Activated naive CD8-positive, alpha-beta T cell treated with anti-CD3 and anti-CD28 coated beads, Interleukin-2, amount 10 ng/mL, durations not matched to agents 7 days and 5 days (primary cell): ENCODE data around the gene MORC3. TPM values are rescaled to one million over a fixed set of nuclear protein-coding genes. Genes with fewer than 3 reads are reported as not detected.
"Not testable (repeated sequence)": the region's sequence is repeated elsewhere in the genome, so short reads cannot be mapped to it uniquely, and the experiment has no call there.

Experiments
- ATAC-seq: fragments of 150-1000 bp; cut with Tn5 transposase; one replicate; pipeline ENCODE4 v1.10.0; 2021; ENCODE audit warnings: low read depth, moderate library complexity
- POLR2A ChIA-PET: fragments of 350-600 bp; sonication (Branson Sonifier 250); formaldehyde crosslinking; loops from one replicate; lab custom pipeline; 2021; ENCODE audit warnings: antibody characterized with exemption; lab: Charles Lee
- DNase-seq: peaks from one replicate; pipeline ENCODE4 v3.0.0; 2021
- H3K27ac Mint-ChIP-seq: one replicate; pipeline ENCODE4 v1.8.0; 2022; ENCODE audit warnings: mild to moderate bottlenecking, mixed read lengths
- H3K27me3 Mint-ChIP-seq: one replicate; pipeline ENCODE4 v1.8.0; 2022; ENCODE audit warnings: mild to moderate bottlenecking, moderate library complexity, mixed read lengths
- H3K36me3 Mint-ChIP-seq: one replicate; pipeline ENCODE4 v1.8.0; 2021; ENCODE audit warnings: mild to moderate bottlenecking, mixed read lengths
- H3K4me1 Mint-ChIP-seq: one replicate; pipeline ENCODE4 v1.8.0; 2021; ENCODE audit warnings: mixed read lengths
- H3K4me3 Mint-ChIP-seq: one replicate; pipeline ENCODE4 v1.8.0; 2022; ENCODE audit warnings: mild to moderate bottlenecking, moderate library complexity, mixed read lengths
- H3K9me3 Mint-ChIP-seq: one replicate; pipeline ENCODE4 v1.8.0; 2021; ENCODE audit warnings: mixed read lengths
- total RNA-seq, 2 experiments: library from RNA; stranded (reverse); gene quantifications; one replicate each; pipeline ENCODE4 v1.2.3, GENCODE V29; 2021

Gene MORC3
- total RNA-seq, 2 experiments from 2014 or later: 46.7 to 53.7 TPM

GRCh38 chr21:36338975-36339374, 19.0 kb downstream of the MORC3 start:
- H3K4me3 Mint-ChIP-seq: no peak overlapping the region
- H3K27ac Mint-ChIP-seq: no peak overlapping the region
- H3K9me3 Mint-ChIP-seq: no peaks in the 10 kb centered on the region
- DNase-seq (no peak), ATAC-seq (no peak)
- no peaks in the 10 kb centered on the region for H3K27me3 Mint-ChIP-seq
- POLR2A ChIA-PET: no interaction called here
- peaks cover 2% of the 10 kb centered on the region for H3K4me1 Mint-ChIP-seq
- H3K36me3 Mint-ChIP-seq: peaks cover 24% of the 10 kb centered on the region

GRCh38 chr21:36342581-36342980, 22.6 kb downstream of the MORC3 start:
- DNase-seq, POLR2A ChIA-PET, H3K4me1 Mint-ChIP-seq, ATAC-seq, H3K27ac Mint-ChIP-seq, H3K4me3 Mint-ChIP-seq, H3K9me3 Mint-ChIP-seq, H3K27me3 Mint-ChIP-seq: not testable (repeated sequence)
- H3K36me3 Mint-ChIP-seq: peaks cover 21% of the 10 kb centered on the region

DNA sequence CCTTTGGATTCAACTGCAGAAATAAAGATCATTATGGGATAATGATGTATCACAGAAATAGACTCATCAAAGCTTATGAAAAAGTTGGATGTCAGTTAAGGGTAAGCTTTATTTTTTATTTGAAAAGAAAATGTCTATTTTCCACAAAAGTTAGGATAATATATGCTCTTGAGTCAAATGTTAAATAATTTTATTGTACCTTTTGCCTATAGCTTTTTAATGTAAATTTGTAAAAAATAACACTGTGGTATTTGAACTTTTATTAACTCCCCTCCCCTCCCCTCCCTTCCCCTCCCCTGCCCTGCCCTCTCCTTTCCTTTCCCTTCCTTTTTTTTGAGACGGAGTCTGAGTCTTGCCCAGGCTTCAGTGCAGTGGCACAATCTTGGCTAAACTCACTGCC, 24.9 kb downstream of the MORC3 start:
- POLR2A ChIA-PET: interaction anchor here (0.6 kb wide), 1 partner anchor 10 kb away, joined by 4 read pairs; no protein-coding TSS in a partner anchor

GRCh38 chr21:36347278-36347961, 27.4 kb downstream of the MORC3 start:
- POLR2A ChIA-PET: no interaction called here
- DNase-seq: no peak
- H3K27me3 Mint-ChIP-seq: no peaks in the 10 kb centered on the region
- H3K4me1 Mint-ChIP-seq: no peaks in the 10 kb centered on the region
- H3K4me3 Mint-ChIP-seq: no peak overlapping the region
- ATAC-seq: no peak
- H3K27ac Mint-ChIP-seq: peak overlapping the region; percentile 32
- no peaks in the 10 kb centered on the region for H3K9me3 Mint-ChIP-seq
- H3K36me3 Mint-ChIP-seq: peaks cover 37% of the 10 kb centered on the region

More for the DNA sequence above, 24.9 kb downstream of the MORC3 start:
- no peaks in the 10 kb centered on the region for H3K4me1 Mint-ChIP-seq
- H3K27me3 Mint-ChIP-seq: no peaks in the 10 kb centered on the region
- no peaks in the 10 kb centered on the region for H3K9me3 Mint-ChIP-seq
- DNase-seq: no peak
- no peak overlapping the region for H3K27ac Mint-ChIP-seq
- H3K4me3 Mint-ChIP-seq: no peak overlapping the region
- no peak for ATAC-seq
- H3K36me3 Mint-ChIP-seq: peaks cover 26% of the 10 kb centered on the region

DNA sequence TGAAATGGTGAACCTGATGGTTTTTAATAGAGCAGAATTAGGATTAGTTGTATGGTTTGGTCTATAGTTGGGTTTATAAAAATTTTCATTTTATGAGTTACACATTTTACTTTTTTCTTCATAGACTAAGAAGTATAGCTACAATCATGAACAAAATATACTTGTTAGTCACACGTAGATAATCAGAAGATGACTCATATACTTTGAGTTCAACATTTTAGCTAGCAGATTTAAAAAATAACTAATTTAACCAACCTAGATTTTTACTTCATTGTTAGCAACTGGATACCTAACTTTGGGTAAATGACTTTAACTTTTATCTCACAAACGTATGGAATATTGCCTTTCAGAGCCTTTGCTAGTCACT, 27.9 kb downstream of the MORC3 start:
- Mint-ChIP-seq H3K4me1 (no peaks in the 10 kb centered on the region), H3K36me3 (peaks cover 37% of the 10 kb centered on the region), H3K4me3 (no peak overlapping the region), H3K27ac (no peak overlapping the region), H3K27me3 (no peaks in the 10 kb centered on the region), H3K9me3 (no peaks in the 10 kb centered on the region)
- ATAC-seq (no peak), DNase-seq (no peak)
- POLR2A ChIA-PET: no interaction called here

- ATAC-seq (no peak), DNase-seq (no peak)
- Mint-ChIP-seq H3K27ac (no peak overlapping the region), H3K4me1 (no peaks in the 10 kb centered on the region), H3K36me3 (peaks cover 37% of the 10 kb centered on the region), H3K9me3 (no peaks in the 10 kb centered on the region), H3K27me3 (no peaks in the 10 kb centered on the region), H3K4me3 (no peak overlapping the region)
- POLR2A ChIA-PET: no interaction called here
Measured at GRCh38 chr21:36349315-36349714, 29.3 kb downstream of the MORC3 start.

GRCh38 chr21:36350282-36350910, 30.4 kb downstream of the MORC3 start:
- Mint-ChIP-seq H3K9me3 (no peaks in the 10 kb centered on the region), H3K27ac (no peak overlapping the region)
- POLR2A ChIA-PET: no interaction called here

DNA sequence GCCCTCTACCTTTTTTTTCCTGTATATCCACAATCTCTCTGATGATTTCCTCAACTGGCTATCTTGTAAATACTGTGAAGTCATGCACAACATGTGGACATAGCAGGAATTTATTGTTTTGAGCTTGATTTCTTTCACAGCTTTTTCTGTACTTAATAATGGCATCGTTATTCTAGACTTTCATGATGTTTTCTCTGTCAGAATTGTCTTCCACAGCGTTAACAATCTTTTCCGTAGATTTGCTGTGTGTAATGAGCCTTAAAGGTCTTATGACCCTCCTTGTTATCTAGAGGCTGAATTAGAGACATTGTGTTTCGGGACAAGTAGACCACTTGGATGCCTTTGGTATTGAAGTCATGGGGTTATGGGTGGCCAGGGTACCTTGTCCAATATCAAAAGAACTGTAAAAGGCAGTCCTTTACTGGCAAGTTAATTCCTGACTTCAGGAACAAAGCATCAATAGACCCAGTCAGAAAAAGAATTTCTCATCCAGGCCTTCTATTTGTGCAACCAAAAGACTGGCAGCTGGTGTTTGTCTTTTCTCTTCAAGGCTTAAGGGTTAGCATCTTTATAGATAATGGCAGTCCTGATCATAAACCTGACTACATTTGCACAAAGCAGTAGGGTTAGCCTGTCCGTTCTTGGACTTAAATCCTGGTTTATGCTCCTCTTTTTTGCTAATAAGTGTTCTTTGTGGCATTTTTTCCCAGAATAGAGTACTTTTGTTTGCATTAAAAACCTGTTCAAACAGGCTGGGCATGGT, 35.1 kb downstream of the MORC3 start:
- H3K4me3 Mint-ChIP-seq: no peak overlapping the region
- H3K9me3 Mint-ChIP-seq: no peaks in the 10 kb centered on the region
- H3K27ac Mint-ChIP-seq: no peak overlapping the region
- DNase-seq: no peak
- POLR2A ChIA-PET: no interaction called here
- peaks cover 25% of the 10 kb centered on the region for H3K36me3 Mint-ChIP-seq
- no peak for ATAC-seq
- no peaks in the 10 kb centered on the region for H3K4me1 Mint-ChIP-seq
- H3K27me3 Mint-ChIP-seq: no peaks in the 10 kb centered on the region

More at GRCh38 chr21:36350282-36350910, 30.4 kb downstream of the MORC3 start:
- H3K36me3 Mint-ChIP-seq: peaks cover 33% of the 10 kb centered on the region
- no peaks in the 10 kb centered on the region for H3K4me1 Mint-ChIP-seq
- no peak for ATAC-seq
- DNase-seq: no peak
- H3K27me3 Mint-ChIP-seq: no peaks in the 10 kb centered on the region
- no peak overlapping the region for H3K4me3 Mint-ChIP-seq

- ATAC-seq (no peak), DNase-seq (no peak)
- no peak overlapping the region for H3K27ac Mint-ChIP-seq
- no peak overlapping the region for H3K4me3 Mint-ChIP-seq
- H3K4me1 Mint-ChIP-seq: no peaks in the 10 kb centered on the region
- POLR2A ChIA-PET: no interaction called here
- no peaks in the 10 kb centered on the region for H3K9me3 Mint-ChIP-seq
- peaks cover 27% of the 10 kb centered on the region for H3K36me3 Mint-ChIP-seq
- no peaks in the 10 kb centered on the region for H3K27me3 Mint-ChIP-seq
Measured at GRCh38 chr21:36355868-36356267, 35.9 kb downstream of the MORC3 start.

GRCh38 chr21:36359185-36359584, 39.2 kb downstream of the MORC3 start:
- H3K9me3 Mint-ChIP-seq: no peaks in the 10 kb centered on the region
- peaks cover 33% of the 10 kb centered on the region for H3K36me3 Mint-ChIP-seq
- H3K4me3 Mint-ChIP-seq: no peak overlapping the region
- no peak overlapping the region for H3K27ac Mint-ChIP-seq
- ATAC-seq (no peak), DNase-seq (no peak)
- H3K27me3 Mint-ChIP-seq: no peaks in the 10 kb centered on the region
- POLR2A ChIA-PET: no interaction called here
- H3K4me1 Mint-ChIP-seq: no peaks in the 10 kb centered on the region

- ATAC-seq: no peak
- no peaks in the 10 kb centered on the region for H3K4me1 Mint-ChIP-seq
- H3K27ac Mint-ChIP-seq: no peak overlapping the region
- DNase-seq: no peak
- H3K36me3 Mint-ChIP-seq: peaks cover 55% of the 10 kb centered on the region
- POLR2A ChIA-PET: no interaction called here
- H3K27me3 Mint-ChIP-seq: no peaks in the 10 kb centered on the region
- H3K9me3 Mint-ChIP-seq: no peaks in the 10 kb centered on the region
- H3K4me3 Mint-ChIP-seq: no peak overlapping the region
Measured at GRCh38 chr21:36369064-36369685, 49.2 kb downstream of the MORC3 start.

- Mint-ChIP-seq H3K36me3 (peaks cover 21% of the 10 kb centered on the region), H3K4me1 (no peaks in the 10 kb centered on the region), H3K27me3 (no peaks in the 10 kb centered on the region), H3K4me3 (no peak overlapping the region), H3K9me3 (no peaks in the 10 kb centered on the region), H3K27ac (no peak overlapping the region)
- DNase-seq (no peak), ATAC-seq (no peak)
- POLR2A ChIA-PET: interaction anchor here (0.7 to 1.3 kb wide), 2 partner anchors 9 to 10 kb away, joined by 3 to 4 read pairs; partner anchors contain the start of gene CHAF1B
Measured at GRCh38 chr21:36375994-36376393, 56.0 kb downstream of the MORC3 start.

DNA sequence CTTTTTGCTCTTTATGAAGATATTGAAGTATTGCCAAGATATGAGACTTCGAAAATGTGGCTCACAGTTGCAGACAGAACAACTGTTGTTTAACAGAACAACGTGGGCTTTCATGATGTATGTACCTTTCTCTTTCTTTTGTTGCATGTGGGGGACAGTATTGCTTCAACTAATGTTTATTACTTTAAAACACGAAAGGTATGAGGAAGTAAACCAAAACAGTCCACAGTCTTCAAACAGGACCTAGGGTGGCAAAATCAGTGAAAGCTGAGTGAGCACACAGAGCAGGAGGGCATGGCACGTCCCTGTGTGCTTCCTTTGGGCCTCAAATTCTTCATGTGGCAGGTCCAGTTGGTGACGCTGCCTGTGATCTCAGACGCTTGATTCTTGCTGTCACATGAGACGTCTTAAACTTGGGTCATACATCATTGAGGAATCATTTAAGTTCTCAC, 57.4 kb downstream of the MORC3 start:
- H3K27me3 Mint-ChIP-seq: no peaks in the 10 kb centered on the region
- no peak for DNase-seq
- H3K4me3 Mint-ChIP-seq: no peak overlapping the region
- POLR2A ChIA-PET: no interaction called here
- peaks cover 15% of the 10 kb centered on the region for H3K36me3 Mint-ChIP-seq
- H3K27ac Mint-ChIP-seq: no peak overlapping the region
- peaks cover 2% of the 10 kb centered on the region for H3K4me1 Mint-ChIP-seq
- ATAC-seq: no peak
- H3K9me3 Mint-ChIP-seq: peaks cover 2% of the 10 kb centered on the region
